NCI-H82 (cell line): ENCODE measurements around the gene TAPT1.

Experiments
- DNase-seq: peaks from one replicate; lab custom pipeline; 2025; lab: John Stamatoyannopoulos, UW

The TAPT1 gene

GRCh38 chr4:16245241-16245640 lies 19.0 kb upstream of the TAPT1 start:
- no peak for DNase-seq

- no peak for DNase-seq
Measured at GRCh38 chr4:16243285-16243684, 17.0 kb upstream of the TAPT1 start.

GRCh38 chr4:16240300-16240699 lies 14.0 kb upstream of the TAPT1 start:
- DNase-seq = no peak

- no peak for DNase-seq
Measured at GRCh38 chr4:16239086-16239485, 12.8 kb upstream of the TAPT1 start.

GRCh38 chr4:16238327-16238726 lies 12.1 kb upstream of the TAPT1 start:
- DNase-seq = no peak

- no peak for DNase-seq
Measured at GRCh38 chr4:16237715-16238114, 11.4 kb upstream of the TAPT1 start.

- no peak for DNase-seq
Measured at GRCh38 chr4:16236402-16237023, 10.2 kb upstream of the TAPT1 start.

- no peak for DNase-seq
Measured at GRCh38 chr4:16235209-16235608, 8.9 kb upstream of the TAPT1 start.

- no peak for DNase-seq
Measured at GRCh38 chr4:16233569-16234177, 7.4 kb upstream of the TAPT1 start.

- DNase-seq = no peak
Measured at GRCh38 chr4:16231570-16232245, 5.4 kb upstream of the TAPT1 start.

- no peak for DNase-seq
Measured at GRCh38 chr4:16230308-16230707, 4.0 kb upstream of the TAPT1 start.

- no peak for DNase-seq
Measured at GRCh38 chr4:16229604-16230003, 3.3 kb upstream of the TAPT1 start.

GRCh38 chr4:16227462-16227868 lies 1.2 kb upstream of the TAPT1 start:
- DNase-seq = no peak

- DNase-seq = peak; percentile 33
Measured at GRCh38 chr4:16226816-16227461, 668 bp upstream of the TAPT1 start.

GRCh38 chr4:16225167-16225862 lies 956 bp downstream of the TAPT1 start:
- DNase-seq = no peak

- peak; percentile 18 for DNase-seq
Measured at GRCh38 chr4:16224264-16225166, 1.8 kb downstream of the TAPT1 start.

GRCh38 chr4:16222957-16223527 lies 3.2 kb downstream of the TAPT1 start:
- no peak for DNase-seq

GRCh38 chr4:16218950-16219349 lies 7.3 kb downstream of the TAPT1 start:
- no peak for DNase-seq

GRCh38 chr4:16217300-16218051 lies 8.8 kb downstream of the TAPT1 start:
- no peak for DNase-seq

- DNase-seq = no peak
Measured at GRCh38 chr4:16213121-16213520, 13.2 kb downstream of the TAPT1 start.
